HG02938 (cell line): Measurements from ENCODE around the gene GRIK2.

Source experiments
- ATAC-seq: cut with Tn5 transposase; IDR thresholded peaks from one replicate; pipeline ENCODE4 v1.9.1; 2021; ENCODE audit warnings: mild to moderate bottlenecking, moderate library complexity; ENCODE audit not compliant: unreplicated experiment

The GRIK2 gene

GRCh38 chr6:101705866-101706265 is 312.4 kb downstream of the GRIK2 start:
- no peak for ATAC-seq

DNA sequence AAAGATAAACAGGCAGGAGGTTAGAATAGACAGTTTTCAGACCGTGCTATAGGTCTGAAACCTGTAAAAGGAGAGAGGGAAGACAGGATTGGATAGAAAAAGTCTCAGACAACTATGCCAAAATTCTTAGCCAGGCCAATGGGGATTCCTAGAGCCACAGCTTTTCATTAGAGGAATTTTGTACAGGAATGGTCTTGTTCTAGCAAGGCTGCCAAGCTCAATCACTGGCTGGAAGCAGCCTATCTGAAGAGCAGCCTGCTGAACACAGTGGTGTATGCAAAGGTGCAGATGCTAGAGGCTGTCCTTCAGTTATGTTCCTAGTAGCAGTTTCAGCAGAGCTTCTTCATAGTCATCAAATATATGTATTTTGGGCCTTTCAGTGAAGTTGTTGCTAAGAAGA is 313.1 kb downstream of the GRIK2 start:
- ATAC-seq, result no peak

DNA sequence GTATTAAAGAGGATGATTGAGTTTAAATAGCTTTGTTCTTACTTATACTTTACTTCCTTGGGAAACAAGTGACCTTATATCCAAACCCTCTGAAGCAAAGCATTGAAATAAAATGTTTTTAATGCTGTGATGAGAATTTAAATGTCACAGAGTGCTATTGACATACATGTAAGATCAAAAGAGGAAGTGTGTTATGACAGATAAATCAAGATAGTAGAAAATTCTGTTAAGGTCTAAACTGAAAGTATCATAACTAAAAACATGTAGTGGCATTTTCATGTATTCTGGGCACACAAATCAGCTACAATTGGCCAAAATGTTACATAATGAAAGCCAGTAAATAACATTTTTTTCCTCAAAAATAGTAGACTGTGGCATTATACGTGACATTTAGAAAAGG is 318.0 kb downstream of the GRIK2 start:
- peak; percentile 74 for ATAC-seq

GRCh38 chr6:101716387-101716786 is 322.9 kb downstream of the GRIK2 start:
- ATAC-seq, result no peak

DNA sequence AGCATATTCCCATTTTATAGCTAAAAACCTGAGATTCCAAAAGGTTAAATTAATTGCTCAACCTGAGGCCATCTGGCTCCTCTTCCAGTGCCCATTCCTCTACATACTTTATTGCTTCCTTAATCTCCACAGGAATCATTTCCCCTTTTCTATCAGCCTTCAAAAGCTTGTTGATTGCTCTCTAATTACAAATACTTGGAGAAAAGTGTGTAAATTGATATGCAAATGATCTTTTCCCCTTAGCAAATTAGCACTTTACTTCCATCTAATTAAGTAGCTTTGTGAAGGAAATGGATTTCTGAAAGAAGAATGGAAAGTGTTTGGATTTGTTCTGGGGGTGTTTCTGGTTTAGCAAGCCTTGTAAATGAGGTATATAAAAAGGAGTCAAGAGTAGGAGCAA is 323.3 kb downstream of the GRIK2 start:
- no peak for ATAC-seq

DNA sequence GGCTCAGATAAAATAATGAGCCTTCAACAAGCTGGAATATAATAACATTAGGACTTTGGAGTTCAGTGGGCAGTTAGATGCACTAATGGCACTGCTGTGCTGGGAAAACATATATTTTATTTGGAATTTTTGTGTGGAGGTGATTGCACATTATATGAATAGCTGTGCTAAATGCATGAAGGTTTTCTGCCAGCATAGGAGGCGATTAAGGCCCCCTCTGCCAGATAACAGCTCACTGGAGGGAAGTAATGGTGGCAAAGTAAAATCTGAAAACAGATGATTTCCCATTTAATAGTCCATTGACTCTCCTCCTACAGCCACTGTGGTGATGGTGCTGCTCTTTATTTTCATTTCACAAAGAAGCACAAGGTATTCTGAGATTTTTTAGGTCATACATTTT is 326.0 kb downstream of the GRIK2 start:
- no peak for ATAC-seq

GRCh38 chr6:101722471-101722870 is 329.0 kb downstream of the GRIK2 start:
- no peak for ATAC-seq

- no peak for ATAC-seq
These were observed 329.6 kb downstream of the GRIK2 start for GRCh38 chr6:101722991-101723579.

DNA sequence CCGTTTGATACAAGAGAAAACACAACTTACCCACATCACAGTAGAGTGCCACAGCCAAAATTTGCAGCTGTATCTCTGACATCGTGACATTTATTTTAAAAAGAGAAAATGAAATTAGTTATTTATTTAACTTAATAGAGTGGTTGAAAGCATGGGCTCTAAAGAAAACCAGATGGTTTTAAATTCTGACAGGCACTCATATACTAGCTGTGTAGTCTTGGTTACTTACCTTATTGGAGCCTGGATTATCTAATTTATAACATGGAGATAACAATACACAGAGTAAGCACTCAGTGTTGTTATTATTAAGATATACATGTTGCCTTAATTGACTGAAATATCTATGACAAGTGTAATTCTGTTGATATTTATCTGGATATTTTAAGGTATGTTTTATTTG is 334.9 kb downstream of the GRIK2 start:
- ATAC-seq, result no peak

DNA sequence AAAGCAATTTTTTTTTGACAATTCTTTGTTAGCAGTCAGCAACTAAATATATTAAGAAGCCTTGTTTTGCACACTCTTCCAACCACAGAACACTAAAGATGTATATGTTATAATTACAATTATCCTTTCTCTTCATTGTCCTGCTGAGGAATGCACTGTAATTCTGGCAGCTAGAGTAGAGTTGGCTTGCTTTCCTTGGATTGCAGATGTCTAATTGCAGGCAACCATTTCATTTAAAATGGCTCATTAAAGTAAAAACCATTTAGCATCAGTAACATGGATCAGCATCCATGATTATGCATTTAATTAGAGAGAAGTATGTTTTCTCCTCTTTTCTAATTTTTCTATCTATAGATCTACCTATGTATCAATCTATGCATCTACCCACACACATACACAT is 335.4 kb downstream of the GRIK2 start:
- ATAC-seq, result no peak

DNA sequence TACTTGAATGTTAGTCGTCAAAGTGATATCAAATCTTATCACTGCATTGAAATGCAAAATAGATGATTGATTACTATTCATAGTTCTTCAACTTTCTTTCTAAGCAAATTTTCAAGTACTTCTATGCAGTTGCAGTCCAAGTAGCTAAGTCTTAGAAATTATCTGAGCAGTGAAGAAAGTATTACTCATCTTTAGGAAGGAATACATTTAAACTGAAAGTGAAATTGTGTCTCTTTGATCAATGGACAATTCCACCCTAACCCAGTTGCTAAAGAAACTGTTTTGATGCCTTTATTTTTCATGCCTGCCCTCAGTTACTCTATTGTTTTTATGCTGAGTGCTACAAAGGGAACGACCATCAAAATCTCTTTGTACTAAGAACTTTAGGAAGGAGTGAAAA is 337.4 kb downstream of the GRIK2 start:
- no peak for ATAC-seq

DNA sequence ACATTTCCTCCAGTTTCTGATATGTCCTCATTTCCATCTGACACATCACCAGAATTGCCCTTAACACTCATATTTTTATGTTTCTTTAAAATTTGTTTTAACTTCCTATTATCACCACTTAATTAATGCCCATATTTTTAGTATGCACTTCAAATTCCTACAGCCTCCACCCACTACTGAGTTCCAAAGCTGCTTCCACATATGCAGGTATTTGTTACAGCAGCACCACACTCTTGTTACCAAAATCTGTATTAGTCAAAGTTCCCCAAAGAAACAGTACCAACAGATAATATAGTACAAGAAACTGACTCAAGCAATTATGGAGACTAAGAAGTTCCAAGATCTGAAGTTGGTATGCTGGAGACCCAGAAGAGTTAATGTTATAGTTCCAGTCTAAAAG is 340.4 kb downstream of the GRIK2 start:
- no peak for ATAC-seq

DNA sequence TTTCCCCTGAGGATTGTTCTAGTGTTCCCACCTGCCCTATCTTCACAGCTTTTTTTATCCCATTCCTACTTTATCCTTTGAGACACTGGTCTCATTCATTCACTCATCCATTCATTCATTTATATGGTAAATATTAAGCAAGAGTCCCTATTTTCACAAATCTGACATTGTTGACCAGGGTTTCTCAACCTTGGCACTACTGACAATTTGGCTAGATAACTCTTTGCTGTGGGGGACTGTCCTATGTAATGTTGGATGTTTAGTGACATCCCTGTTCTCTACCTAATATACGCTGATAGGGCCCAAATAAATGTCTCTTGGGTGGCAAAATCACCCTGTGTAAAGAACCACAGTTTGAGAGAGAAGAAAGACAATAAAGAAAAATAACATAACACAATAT is 345.0 kb downstream of the GRIK2 start:
- ATAC-seq, result no peak

- no peak for ATAC-seq
These were observed 347.1 kb downstream of the GRIK2 start for GRCh38 chr6:101740631-101741030.

- ATAC-seq, result no peak
These were observed 348.1 kb downstream of the GRIK2 start for GRCh38 chr6:101741474-101742171.

- ATAC-seq, result no peak
These were observed 353.7 kb downstream of the GRIK2 start for GRCh38 chr6:101747160-101747559.

DNA sequence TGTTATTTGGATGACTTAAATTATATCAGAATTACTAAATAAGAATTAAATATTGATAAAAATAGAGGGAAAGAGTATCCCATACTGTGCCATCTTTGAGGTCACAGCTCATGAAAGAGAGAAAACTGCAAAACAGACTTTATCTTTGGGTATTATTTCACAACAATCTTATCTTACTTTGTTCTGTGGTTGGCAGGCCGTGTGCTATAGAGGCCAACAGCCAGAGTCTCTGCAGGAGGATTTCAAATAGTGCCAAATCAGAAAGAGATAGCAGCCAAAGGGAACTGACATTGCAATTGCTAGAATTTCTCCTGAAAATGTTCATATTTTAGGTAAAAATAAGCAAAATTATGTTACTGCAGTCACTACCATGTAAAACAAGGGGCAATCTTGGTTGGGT is 354.2 kb downstream of the GRIK2 start:
- no peak for ATAC-seq

DNA sequence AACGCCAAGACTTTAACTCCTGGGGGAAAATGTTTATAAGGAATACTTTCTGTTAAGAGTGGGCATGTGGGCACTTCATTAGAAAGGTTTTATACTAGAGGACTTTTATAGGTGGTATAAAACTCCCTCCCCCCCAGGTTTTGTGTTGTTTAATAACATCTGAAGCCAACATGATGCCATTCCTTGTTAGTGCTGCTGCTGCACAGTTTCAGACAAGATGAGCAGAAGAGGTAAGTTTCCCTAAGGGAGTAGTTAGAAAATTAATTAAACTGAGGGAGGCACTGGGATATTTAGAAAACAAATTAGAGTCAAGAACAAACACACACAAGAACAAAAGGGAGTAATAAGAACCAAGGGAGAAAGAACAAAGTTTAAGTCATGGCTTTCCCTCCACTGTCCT is 362.4 kb downstream of the GRIK2 start:
- ATAC-seq, result no peak

DNA sequence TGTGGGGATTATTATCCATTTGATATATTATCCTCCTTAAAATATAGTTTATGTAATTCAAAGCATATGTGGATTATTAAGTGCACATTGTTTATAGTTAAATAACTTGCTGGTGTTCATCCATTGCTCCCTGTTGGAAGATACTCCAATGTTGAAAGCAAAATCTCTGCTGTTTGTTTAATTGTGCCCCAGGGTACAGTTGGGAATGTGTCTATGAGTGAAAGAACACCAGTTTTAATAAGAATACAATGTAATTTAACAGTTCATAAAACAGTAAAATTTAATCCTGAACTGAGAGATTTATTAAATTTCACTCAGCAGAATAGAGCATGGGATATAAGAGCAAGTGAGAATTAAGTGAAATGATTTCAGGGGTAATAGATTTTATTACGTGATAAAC is 364.9 kb downstream of the GRIK2 start:
- no peak for ATAC-seq

- no peak for ATAC-seq
These were observed 367.5 kb downstream of the GRIK2 start for GRCh38 chr6:101760843-101761621.

- no peak for ATAC-seq
These were observed 369.3 kb downstream of the GRIK2 start for GRCh38 chr6:101762851-101763250.

DNA sequence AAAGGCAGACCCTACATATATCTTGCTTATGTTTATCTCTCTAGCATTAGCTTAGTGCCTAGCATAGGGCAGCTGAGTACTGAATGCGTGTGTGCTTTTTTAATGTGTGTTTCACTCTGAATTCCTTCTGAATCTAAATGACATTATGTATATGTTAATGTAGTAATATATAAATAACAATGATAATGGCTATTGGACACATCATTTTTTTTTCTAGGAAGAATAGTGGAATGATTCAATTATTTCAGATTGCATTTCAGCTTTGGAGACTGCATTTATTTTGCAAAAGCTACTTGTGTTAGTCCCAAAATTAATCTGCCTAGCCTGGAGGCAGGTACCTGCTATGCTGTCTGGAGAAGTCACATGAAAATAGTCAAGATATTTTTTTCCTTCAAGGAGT is 371.8 kb downstream of the GRIK2 start:
- ATAC-seq, result no peak
